Stimulated activated CD4-positive, alpha-beta T cell treated with anti-CD3 and anti-CD28 coated beads, Interleukin-1b, Interleukin-23, amount 100 ng/mL, for 48 hours (primary cell): ENCODE measurements around the gene PTGER2.

Source experiments
- DNase-seq: peaks from one replicate; pipeline ENCODE4 v3.0.0-alpha.2; 2020

The PTGER2 gene

DNA sequence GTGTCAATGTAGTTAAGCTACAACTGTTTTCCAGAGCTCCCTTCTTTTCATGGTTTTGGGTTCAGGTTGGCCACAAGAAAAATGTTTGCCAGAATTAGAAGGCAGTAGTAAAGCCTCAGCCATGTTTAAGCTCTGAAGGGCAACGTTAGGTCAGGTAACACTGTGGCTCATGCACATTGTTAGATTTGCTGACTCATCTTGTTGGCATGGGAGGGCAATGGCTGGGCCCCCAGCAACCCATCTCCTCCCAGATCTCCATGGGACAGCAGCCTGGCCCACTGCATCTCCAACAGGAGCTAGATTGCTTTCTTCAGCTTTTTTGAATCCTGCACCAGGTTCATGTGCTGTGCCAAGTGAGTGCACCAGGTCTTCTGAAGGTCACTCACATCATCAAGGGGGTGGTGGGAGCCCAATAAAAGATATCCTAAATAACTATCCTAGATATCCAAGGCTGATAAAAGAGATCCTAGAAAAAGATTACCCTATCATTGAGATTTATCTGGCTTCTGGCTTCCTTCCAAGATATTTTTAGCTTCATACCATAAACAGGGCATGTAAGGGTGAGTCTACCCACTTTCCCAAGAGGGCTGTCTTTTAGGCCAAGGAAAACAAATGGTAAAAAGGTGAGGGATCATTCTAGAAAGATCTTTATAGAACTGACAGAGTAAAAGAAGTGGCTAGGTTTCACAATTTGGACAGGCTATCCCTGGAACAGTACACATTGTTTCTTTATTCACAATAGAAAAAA is 28.9 kb downstream of the PTGER2 start:
- no peak for DNase-seq

DNA sequence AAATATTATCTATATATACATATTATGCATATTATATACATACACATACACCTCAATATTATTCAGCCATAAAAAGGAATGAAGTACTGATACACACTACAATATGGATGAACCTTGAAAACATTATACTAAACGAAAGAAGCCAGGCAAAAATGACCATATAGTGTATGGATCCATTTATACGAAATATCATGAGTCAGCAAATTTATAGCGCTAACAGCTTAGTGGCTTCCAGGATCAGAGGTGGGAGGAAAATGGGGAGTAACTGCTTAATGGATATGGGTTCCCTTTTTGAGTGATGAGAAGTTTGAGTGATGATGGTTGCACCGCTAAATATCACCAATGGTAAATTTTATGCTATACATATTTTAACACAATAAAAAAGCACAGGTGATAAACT is 32.7 kb downstream of the PTGER2 start:
- no peak for DNase-seq

DNA sequence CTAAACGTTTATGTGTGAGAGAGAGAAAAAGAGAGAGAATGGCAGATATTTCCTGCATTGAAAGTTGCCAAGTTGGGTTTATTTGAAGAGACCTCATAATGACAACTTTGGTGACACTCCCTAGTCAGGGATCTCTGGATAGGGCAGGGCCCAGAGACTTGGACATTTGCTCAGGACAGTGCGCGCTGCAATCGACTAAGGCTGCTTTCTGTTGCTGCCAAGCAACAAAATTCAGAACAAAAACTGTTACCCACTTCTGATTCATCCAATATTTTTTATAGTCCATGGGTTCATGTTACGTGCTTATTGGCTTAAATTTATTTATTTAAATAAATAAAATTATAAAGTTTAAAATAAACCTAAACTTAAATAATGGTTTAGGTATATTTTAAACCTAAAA is 34.2 kb downstream of the PTGER2 start:
- no peak for DNase-seq

DNA sequence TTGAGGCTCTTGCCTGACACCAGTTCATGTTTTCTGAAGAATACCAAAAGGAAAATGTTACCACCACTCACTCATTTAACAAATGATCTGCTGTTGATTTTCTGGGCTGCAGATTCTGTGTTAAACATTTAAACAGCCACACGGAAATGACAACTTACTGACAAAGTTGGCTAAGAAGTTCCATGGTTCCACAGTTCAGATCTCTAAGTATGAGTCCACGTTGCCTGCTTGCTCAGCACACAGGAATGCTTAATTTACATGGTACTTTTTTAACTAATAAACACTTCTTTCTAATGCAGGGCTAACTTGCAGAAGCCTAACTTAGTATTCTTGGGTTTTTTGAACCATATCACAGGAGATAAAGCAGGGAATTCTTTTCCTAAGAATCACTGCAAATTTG is 34.7 kb downstream of the PTGER2 start:
- no peak for DNase-seq

DNA sequence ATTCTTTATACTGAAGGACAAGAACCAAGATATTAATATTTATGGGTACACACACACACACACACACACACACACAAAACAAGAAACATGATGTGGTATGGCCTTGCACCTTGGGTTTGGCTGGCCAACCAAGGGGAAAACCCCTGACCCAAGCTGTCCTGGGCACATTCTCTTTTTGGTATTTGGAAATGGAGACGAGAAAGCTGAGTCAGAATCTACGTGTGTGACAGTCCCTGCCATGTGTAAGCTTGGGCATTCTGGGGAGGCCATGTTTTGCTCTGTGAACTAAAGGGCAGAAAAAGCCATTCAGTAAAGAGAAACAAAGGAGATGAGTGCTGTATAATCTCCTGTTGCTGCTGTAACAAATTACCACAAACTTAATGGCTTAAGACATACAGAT is 35.6 kb downstream of the PTGER2 start:
- peak; percentile 8 for DNase-seq

DNA sequence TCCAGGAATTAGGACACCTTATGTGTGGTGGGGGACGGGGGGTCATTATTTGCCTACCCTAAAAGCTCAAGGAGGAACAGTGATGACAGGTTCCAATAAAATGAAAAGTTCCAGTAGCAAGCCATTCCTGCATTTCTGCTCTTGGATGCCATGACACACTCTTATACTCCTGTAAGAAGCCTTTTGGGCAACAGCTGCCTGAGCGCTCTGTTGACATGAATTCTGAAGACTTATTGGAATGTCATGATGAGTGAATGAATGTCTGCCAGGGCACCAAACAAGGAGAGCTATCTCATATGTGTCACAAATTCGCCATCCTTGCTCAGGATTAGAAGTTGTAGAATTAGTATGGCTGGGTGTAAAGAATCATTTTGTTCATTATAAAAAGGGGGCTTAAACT is 36.3 kb downstream of the PTGER2 start:
- DNase-seq = no peak

DNA sequence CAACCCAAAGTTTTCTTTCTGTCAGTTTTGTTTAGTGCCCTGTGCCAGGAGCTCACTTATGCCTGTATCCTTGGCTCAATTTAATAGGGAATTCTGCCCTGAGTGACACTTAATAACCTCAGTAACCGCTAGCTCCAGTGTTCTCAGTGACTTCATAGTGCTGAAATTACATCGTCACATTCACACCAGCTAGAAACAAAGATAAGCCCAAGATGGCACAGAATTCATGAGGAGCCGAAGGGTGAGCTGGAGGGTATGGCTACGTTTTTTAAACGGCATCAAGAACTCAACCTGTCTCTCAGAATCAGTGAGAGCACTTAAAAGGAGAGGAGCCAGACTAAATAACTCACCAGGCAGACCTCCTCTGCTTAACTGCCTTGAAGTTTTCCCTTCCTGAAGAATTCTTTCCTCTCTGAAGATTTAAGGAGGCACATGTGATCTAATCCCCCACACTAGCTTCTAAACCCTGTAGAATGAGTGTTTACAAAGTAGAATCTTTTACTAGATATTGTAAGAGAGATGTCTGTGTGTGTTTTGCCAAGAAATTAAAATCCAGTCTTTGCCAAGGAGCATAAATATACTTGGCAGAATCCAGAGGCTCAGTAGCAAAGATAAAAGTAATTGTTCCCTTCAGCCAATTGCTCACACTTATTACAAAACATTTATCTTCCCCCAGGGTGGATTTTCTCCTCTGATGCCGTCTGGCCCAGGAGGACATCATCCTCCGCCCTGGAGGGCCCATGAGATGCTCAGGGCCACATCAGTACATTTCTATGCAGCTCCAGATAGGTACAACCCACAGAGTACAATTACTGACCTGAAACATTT is 37.3 kb downstream of the PTGER2 start:
- no peak for DNase-seq

DNA sequence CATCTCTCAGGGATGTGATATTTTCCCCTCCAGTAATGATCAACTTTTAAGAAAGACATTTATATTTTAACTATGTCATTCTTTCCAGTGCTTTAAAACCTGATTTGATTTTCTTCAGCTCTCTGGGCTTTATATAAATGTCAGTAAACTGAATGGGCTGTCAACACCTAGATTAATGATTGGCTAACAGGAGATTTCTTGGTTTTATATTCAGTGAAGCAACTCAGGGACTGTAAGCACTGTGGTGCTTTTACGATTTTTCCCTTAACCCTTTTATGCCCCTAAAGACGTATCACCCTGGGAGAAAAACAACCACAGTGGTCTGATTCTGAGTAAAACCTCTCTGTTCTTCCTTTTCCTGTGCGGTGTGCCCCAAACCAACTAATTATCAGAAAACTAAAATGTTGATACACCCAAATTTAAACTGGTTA is 38.0 kb downstream of the PTGER2 start:
- peak; percentile 19 for DNase-seq

DNA sequence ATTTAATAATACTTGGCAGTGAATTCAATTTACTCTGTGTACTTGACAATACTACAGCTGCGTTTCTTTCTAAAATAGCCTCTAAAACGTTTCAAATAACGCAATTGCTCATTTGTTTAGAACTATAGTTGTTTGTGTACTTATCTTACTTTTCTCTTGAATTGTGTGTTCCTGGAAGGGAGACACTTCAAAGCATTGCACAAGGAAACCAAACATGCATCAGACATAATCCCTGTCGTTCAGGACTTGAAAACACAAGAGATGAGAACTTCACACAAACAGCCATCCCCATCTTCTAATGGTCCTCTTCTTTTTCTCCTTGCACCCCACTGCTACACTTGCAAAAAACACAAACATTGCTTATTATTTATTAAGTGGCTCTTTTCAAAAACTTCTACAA is 38.5 kb downstream of the PTGER2 start:
- DNase-seq = no peak

DNA sequence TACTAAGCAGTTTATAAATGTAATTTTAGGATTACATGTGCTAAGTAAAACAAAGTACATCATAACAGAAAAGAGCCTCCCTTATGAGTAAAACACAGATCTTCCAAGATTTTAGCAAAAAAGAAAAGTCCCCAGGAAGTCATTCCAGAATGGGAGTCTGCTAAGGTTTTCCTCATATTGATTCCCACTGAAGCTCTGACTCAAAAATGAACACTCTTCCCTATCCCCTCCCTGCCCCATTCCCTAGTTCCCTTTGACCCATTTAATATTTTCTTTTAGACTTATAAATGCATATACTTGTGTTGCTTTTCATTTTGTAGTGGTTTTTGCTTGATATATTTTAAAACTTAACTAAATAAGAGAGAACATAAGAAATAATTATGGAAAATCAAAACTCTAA is 40.1 kb downstream of the PTGER2 start:
- DNase-seq = no peak

DNA sequence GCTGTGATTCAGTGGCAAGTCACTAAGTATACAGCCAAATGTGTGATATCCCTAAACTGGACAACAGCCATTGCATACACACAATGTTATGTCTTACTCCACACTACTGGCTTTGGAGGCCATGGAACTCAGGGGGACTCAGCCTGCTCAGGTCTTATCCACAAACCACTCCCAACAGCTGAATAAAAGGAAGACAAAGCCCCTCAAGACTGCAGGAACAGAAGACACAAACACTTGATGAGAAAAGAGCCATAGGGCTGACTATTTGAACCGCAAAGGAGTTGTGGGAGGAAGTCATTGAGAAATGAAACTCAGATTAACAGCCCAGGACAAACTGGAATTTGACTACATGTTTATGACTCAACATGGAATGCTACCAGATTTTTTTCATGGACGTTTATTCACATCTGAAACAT is 40.9 kb downstream of the PTGER2 start:
- DNase-seq = no peak

DNA sequence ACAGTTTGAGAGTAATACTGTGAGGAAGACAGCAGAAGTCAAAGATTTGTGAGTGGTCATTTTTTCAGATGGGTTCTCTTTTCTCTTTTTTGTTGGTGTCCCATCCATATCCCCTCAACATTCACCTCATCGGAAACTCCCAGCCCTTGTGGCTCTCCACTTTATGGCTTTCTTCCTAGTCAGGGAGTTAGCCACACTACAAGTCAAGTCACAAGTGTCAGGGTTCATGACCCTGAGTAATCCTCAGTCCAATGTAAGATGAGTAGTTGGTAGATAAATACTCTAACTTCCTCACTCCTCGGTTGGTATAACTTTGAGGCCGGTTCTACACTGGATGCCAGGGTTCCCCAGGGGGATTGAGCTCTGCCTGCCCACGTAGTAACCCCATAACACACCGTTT is 41.4 kb downstream of the PTGER2 start:
- DNase-seq = no peak

DNA sequence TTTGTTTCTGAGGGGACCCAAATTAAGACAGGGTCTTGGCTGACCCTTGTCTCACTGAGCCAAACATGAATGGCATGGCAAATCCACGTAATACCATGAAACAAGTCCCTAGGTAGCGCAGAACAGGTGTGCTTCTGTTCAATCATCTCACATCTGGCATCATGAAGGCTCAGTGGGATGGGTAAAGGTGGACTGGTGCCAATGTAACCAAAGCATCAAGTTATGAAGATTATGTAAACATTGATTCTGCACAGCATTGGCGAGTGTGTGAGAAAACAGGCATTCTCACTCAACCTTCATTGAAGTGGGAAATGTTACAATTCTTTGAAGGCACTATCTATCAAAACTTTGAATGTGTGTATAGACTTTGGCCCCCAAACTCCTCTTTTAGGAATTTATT is 41.9 kb downstream of the PTGER2 start:
- no peak for DNase-seq

DNA sequence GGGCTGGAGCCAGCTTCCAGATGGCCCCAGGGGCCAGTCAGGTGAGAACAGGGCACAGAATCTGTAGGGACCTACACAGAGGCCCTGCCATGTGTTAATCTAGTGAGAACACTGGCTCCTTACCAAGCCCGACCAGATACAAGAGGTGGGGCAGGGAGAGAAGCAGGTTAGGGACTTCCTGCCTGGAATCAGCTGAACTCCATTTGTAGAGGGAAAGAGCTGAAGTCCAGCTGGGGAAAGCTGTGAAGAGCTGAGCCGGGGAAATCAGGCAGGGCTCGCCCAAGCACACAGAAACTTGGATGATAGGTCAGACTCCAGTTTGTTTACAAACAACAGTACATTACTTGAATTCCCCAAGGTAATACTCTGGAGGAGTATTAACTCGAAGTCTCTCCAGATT is 46.7 kb downstream of the PTGER2 start:
- DNase-seq = no peak

DNA sequence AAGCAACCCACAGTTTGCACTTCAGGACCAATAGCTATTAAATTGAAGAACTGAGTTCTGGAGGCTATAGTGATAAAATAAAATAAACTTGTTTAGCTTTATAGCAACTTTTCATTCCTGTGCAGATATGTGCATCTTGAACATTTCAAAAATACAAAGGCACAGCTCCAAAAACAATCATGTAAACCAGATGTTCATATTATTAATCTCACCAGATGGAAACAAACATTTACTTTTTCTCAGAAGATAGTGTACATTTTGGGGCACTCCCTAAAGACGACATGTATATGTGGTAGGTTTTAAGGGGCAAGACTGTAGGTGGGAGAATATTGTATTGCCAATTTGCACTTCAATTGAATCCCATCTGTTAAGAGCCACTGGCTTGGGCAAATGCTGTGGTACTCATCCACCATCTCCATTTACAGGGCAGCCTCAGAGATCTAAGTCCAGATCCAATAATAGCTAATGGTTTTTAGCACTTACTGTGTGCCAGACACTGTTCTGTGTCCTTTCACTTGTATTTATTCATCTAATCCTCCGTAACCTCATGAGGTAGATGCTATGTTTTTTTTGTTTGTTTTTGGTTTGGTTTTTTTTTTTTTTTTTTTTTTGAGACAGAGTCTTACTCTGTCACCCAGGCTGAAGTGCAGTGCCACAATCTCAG is 49.1 kb downstream of the PTGER2 start:
- DNase-seq = no peak

DNA sequence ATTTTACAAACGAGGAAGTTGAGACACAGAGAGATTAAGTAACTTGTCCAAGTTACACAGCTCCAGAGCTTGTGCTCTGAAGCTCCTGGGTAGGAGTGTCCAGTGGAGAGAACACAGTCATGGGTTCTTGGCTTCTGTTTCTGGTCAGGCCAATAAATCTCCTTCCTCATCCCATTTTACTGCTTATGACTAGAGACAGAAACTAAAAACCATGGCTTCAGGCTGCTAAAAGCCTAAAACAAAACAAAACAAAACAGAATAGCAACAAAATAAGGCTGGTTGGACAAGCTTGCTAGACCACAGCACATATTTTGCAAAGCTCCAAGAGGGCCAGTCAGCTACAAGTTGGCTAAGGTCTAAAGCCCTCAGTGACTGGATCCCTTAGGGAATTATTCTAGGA is 49.8 kb downstream of the PTGER2 start:
- no peak for DNase-seq

DNA sequence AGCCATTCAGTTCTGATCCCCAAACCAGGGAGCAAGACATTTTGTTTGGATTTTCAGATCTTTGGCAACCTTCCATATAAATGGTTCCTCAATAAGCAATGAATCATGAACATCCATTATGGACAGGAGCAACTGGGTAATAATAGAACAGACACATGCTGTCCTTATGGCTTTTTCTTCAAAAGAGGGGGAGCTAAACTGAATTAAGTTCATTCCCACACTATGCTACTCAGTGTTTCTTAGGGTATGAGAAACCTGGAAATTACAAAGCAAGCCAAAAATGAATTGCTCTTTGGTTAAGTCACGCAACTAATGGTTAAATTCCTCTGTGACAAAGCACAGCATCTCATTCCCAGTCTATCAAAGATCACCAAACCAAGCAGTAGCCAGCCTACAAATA is 51.0 kb downstream of the PTGER2 start:
- no peak for DNase-seq

DNA sequence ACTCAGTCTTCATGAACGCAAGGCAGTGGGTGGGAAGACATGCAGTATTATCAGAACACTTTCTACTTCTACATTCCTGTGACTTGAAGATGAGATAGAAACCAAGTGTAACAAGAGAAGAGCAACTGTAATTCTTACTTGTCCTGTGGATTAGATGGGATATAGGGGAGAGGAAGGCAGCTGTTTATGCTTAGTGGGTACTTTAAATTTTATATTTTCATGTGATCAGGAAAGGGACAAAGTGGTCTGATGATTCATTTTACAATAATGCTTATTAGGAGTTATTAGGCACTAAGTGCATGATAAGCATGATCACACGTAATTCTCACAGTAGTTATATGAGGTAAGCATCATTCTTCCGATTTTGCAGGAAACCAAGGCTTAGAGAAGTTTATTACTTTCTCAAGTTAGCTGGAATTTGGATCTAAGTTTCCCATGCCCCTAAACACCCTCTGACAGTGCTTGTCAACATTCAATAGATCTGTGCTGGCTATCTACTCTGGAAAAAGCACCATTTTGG is 52.7 kb downstream of the PTGER2 start:
- DNase-seq = no peak

DNA sequence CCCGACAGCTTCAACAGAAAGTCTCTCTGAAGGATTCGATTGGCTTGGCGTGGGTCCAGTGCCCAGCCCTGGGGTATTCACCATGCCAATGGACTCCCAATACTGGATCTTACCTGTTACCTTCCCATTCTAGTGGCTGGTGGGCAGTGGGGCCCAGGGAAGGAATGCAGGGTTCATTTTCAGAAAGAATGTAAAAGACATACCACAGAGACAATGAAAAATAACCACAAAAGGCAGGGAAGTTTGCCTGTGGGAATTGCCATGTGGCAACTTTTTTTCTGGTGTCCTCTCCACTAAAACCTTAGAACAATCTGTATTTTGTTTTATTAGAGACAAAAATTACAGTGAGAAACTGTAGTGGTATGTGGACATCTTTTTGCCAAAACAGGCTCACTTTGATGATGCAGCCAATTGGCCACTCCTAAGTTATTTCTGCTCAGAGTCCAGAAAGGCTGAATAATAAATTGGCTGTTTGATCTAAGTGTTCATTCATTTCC is 55.2 kb downstream of the PTGER2 start:
- DNase-seq = no peak

DNA sequence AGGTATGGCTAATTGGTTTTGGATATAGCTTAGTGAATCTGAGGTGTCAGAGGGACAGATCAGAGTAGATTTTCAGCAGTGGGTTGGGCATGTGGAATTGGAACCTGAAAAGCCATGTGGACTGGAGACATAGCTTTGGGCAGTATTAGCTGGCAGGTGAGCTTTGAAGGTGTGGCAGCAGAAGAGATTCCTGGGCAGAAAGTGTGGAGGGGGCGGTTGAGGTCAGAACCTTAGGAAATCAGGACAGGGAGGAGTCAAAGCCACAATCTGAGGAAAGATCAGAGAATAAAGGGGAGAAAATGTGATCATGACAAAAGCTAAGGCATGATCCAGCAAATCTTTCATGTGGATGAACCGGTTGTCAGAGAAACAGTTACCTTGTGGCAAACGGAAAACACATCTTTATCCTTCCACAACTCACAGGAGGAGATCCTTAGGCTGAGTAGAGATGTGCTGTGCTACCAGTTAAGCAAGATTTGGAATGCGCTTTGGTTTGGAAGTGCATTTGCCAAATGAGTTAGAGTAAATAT is 56.4 kb downstream of the PTGER2 start:
- no peak for DNase-seq

DNA sequence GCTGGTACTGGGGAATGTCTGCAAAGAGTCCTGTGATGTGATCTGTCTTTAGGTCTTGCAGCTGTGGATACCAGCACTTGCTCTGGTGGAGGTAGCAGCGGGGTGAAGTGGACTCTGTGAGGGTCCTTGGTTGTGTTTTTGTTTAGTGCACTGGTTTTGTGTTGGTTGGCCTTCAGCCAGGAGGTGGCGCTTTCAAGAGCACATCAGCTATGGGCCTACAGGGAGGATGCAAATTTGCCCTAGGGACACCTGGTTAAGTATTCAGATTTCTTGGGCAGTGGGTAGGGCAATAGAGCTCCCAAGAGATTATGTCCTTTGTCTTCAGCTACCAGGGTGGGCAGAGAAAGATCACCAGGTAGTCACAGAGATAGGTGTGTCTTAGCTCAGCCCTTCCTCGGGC is 63.8 kb downstream of the PTGER2 start:
- DNase-seq = peak; percentile 11
